Measurements from ENCODE around the gene ADAMTS10. TPM values are rescaled to one million over a fixed set of nuclear protein-coding genes. Genes with fewer than 3 reads are reported as not detected.
A peak's percentile ranks its signal among the peaks of the same experiment; 100 is the strongest.

ADAMTS10 gene
- total RNA-seq, 4 donors from 2014 or later: 5.2 to 62.8 (median 20.7) TPM

DNA sequence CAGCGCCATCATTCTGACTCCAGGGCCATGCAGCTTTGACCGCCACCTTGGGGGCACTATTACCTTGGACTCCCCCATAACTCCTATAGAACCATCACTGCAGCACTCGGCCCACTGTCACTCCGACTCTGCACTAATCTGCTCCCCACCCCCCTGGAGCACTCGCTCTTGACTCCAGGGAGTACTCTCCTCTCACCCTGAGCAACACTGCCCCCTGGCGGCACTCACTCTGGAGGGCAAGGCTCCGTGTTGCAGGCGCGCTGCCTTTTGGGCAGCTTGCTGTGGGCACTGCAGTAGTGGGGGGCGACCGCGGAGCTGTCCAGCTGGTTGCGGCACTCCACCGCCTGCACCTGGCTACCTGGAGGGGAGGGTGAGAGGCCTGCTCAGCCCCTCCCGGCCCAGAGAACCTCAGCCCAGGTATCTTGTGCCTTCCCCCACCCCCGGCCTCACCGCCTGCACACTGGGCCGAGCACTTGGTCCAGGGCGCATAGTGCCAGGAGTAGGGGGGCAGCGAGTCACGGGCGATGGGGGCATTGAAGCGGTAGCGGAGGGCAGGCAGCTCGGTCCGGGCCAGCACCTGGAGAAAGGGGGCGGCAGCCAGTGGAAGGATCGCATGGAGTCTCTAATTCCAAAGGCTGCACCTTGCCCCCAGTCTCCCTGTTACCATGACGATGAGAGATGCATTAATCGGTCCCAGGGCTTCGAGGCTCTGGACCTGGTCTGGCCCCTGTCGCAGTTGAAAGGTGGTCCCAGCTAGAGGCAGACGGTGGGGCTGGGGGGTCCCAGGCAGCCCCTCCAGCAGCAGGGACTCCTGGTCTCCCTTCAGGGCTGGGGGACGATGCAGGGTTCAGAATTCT, 24.4 kb downstream of the ADAMTS10 start:
- no peak overlapping the region for H3K27ac ChIP-seq
- in situ Hi-C loops (cut with MboI; ENCODE audit: low pct_ligation_motif_present in 1 of 4, low pct_unique_long_range_greater_than_20kb in 1 of 4, low sequenced_read_pairs in 3 of 4): no loop called here
- intact Hi-C loops (cut with DNase I; ENCODE audit: low total_unique reads): no loop called here
- no peak for TF ChIP-seq EP300 (IDR thresholded peaks at IDR 0.05; ENCODE audit: low read depth)
- TF ChIP-seq, protein P1, sequence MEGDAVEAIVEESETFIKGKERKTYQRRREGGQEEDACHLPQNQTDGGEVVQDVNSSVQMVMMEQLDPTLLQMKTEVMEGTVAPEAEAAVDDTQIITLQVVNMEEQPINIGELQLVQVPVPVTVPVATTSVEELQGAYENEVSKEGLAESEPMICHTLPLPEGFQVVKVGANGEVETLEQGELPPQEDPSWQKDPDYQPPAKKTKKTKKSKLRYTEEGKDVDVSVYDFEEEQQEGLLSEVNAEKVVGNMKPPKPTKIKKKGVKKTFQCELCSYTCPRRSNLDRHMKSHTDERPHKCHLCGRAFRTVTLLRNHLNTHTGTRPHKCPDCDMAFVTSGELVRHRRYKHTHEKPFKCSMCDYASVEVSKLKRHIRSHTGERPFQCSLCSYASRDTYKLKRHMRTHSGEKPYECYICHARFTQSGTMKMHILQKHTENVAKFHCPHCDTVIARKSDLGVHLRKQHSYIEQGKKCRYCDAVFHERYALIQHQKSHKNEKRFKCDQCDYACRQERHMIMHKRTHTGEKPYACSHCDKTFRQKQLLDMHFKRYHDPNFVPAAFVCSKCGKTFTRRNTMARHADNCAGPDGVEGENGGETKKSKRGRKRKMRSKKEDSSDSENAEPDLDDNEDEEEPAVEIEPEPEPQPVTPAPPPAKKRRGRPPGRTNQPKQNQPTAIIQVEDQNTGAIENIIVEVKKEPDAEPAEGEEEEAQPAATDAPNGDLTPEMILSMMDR (IDR thresholded peaks at IDR 0.05): peak; percentile 49 to 64 (median 55)
- H3K27me3 ChIP-seq: no peaks in the 10 kb centered on the region
- H3K4me3 ChIP-seq: no peak overlapping the region
- WGBS, 2 donors (ENCODE audit: low coverage in 1 of 2): 75% methylated on average over 23 of the region's 34 CpGs; no CpG with 5 or more reads in 1 of the 2 donors
- H3K36me3 ChIP-seq: no peaks in the 10 kb centered on the region
- no peaks in the 10 kb centered on the region for H3K9me3 ChIP-seq
- H3K4me1 ChIP-seq: no peaks in the 10 kb centered on the region
- peak; percentile 66 for DNase-seq

DNA sequence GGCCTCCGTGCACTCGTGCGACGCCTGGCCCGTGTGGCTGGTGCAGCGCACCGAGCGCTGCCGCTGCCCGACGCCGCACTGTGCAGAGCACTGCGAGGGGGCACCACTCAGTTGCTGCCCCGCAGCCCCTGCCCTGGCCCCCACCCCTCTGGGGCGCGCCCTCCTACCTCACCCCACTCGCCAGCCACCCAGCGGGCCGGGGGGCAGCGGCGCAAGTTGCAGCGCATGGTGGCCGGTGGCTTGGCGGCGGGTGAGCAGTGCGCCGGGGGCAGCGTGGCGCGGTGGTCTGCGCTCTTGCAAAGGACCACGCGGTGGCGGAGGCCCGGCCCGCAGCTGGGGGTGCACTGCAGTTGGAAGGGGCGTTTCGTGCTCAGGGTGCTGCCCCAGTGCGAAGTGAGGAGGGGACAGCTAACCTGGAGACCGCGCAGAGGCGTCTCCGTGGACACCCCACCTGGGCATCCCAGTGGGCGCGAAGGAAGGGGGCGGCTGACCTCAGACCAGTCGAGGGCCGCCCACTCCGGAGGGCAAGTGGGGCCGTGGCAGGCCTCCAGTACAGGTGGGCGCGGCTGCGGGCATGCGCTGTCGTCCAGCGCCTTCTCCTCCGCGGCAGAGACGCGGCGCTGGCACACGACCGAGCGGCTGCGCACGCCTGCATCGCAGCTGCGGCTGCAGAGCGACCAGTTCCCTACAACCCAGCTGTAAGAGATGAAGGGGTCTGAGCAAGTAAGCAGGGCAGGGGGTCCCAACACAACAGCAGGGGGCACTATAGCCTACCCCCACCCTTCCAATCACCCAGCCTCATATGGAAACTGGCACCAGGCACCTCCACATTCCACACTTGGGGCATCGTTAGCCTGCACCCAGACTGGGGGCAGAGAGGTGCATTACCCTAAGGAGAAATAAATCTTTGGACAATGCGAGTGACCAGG, 25.3 kb downstream of the ADAMTS10 start:
- in situ Hi-C loops (cut with MboI; ENCODE audit: low pct_ligation_motif_present in 1 of 4, low pct_unique_long_range_greater_than_20kb in 1 of 4, low sequenced_read_pairs in 3 of 4) (no loop called here), intact Hi-C loops (cut with DNase I; ENCODE audit: low total_unique reads) (no loop called here)
- no peak for TF ChIP-seq EP300 (IDR thresholded peaks at IDR 0.05; ENCODE audit: low read depth)
- TF ChIP-seq POLR2AphosphoS5 (IDR thresholded peaks at IDR 0.05): no peak
- TF ChIP-seq POLR2A (IDR thresholded peaks at IDR 0.05): no peak
- TF ChIP-seq, protein P1 (IDR thresholded peaks at IDR 0.05): no peak
- Histone ChIP-seq H3K36me3 (no peaks in the 10 kb centered on the region), H3K9me3 (no peaks in the 10 kb centered on the region), H3K27me3 (no peaks in the 10 kb centered on the region), H3K4me3 (no peak overlapping the region), H3K4me1 (peaks cover 0 to 5% (median 4%) of the 10 kb centered on the region in 4 donors), H3K27ac (no peak overlapping the region)
- no peak for DNase-seq
- 40 to 81% methylated on average over 1 to 70 of the region's 71 CpGs for WGBS, 2 donors (ENCODE audit: low coverage in 1 of 2)

DNA sequence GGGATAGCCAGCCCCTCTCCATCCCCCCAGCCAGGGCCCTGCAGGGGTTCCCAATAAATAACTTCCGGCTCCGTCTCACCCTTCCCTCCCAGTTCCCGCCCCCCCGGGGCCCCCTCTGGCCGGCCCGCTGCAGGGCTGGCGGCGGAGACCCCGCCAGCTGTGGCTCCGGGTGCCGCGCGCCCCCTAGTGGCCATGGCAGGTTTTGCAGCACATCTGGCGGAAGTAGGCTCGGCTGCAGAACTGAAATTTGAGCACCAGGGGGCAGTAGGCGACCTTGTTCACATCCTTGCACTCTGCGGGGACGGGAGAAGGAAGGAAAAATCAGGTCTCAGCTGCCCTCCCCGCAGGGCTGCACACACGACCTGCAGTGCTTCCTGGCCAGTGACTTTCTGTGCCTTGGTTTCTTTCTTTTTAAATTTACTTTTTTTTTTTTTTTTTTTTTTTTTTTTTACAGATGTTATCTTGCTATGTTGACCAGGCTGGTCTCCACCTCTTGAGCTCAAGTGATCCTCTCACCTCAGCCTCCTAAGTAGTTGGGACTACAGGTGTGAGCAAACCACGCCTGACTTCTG, 29.7 kb downstream of the ADAMTS10 start:
- no peaks in the 10 kb centered on the region for H3K9me3 ChIP-seq
- no peak overlapping the region for H3K27ac ChIP-seq
- H3K4me3 ChIP-seq: no peak overlapping the region
- in situ Hi-C loops (cut with MboI; ENCODE audit: low pct_ligation_motif_present in 1 of 4, low pct_unique_long_range_greater_than_20kb in 1 of 4, low sequenced_read_pairs in 3 of 4): no loop called here
- no peaks in the 10 kb centered on the region for H3K36me3 ChIP-seq
- 3% methylated on average over 6 to 21 of the region's 21 CpGs for WGBS, 2 donors (ENCODE audit: low coverage in 1 of 2)
- H3K27me3 ChIP-seq: peaks cover 16% of the 10 kb centered on the region
- peak; percentile 85 for DNase-seq
- TF ChIP-seq, protein P1 (IDR thresholded peaks at IDR 0.05): peak; percentile 98 to 100 (median 99)
- TF ChIP-seq POLR2A (IDR thresholded peaks at IDR 0.05) (no peak), POLR2AphosphoS5 (IDR thresholded peaks at IDR 0.05) (no peak), EP300 (IDR thresholded peaks at IDR 0.05; ENCODE audit: low read depth) (no peak)
- peaks cover 0 to 18% (median 7%) of the 10 kb centered on the region in 4 donors for H3K4me1 ChIP-seq
- intact Hi-C loops (cut with DNase I; ENCODE audit: low total_unique reads): no loop called here
